ENCODE data around the gene BAIAP2L2. TPM values are rescaled to one million over a fixed set of nuclear protein-coding genes. Genes with fewer than 3 reads are reported as not detected.
"Not testable (repeated sequence)": the region's sequence is repeated elsewhere in the genome, so short reads cannot be mapped to it uniquely, and the experiment has no call there.

The BAIAP2L2 gene
- total and polyA plus RNA-seq, 4 donors: 0.17 to 1.0 (median 0.46) TPM

GRCh38 chr22:38124236-38124974 lies 13.9 kb upstream of the BAIAP2L2 start:
- 94 to 96% methylated on average over 21 of the region's 21 CpGs for WGBS, 2 donors
- Histone ChIP-seq H3K4me3 (no peak overlapping the region), H3K27me3 (ENCODE audit: control insufficient read depth in 3 of 3, insufficient read depth in 3 of 3, low read length in 2 of 3) (no peaks in the 10 kb centered on the region), H3K9me3 (ENCODE audit: control insufficient read depth in 4 of 4, insufficient read depth in 3 of 4, low read length in 3 of 4) (no peaks in the 10 kb centered on the region), H3K27ac (ENCODE audit: low read depth in 1 of 2, low read length in 1 of 2) (no peak overlapping the region), H3K9ac (ENCODE audit: insufficient read depth in 1 of 2, low read length in 2 of 2) (no peak overlapping the region), H3K36me3 (ENCODE audit: control insufficient read depth in 4 of 4, insufficient read depth in 4 of 4, low read length in 4 of 4) (peaks cover 0 to 11% (median 0%) of the 10 kb centered on the region in 4 donors), H3K4me1 (ENCODE audit: control insufficient read depth in 5 of 5, insufficient read depth in 5 of 5, low read length in 5 of 5) (no peaks in the 10 kb centered on the region)
- DNase-seq (no peak), ATAC-seq (ENCODE audit: insufficient read depth, low FRiP score) (no peak)
- no peak for TF ChIP-seq CTCF (IDR thresholded peaks at IDR 0.05; ENCODE audit: control extremely low read depth, extremely low read depth)

DNA sequence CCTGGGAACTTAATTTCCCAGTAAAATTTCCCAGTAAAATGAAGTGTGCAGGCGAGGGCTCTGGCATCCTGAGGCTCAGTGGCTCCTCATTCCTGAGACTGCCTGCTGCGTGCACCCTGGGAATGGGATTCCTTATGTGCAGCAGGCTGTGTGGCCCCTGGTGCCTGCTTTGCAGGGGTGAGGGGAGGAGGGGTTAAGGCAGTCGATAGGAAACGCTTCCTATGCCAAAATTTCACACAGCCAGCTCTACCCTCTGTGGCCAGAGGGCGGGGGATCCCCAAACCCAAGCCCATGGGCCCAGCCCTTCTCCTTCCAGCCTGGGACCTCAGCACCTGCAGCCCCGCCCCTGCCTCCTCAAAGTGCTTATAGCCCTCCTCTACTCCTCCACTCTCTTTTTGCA lies 12.1 kb upstream of the BAIAP2L2 start:
- ATAC-seq (ENCODE audit: insufficient read depth, low FRiP score) (no peak), DNase-seq (no peak)
- WGBS, 2 donors: 88 to 91% methylated on average over 6 of the region's 6 CpGs
- H3K4me3 ChIP-seq: no peak overlapping the region
- H3K27ac ChIP-seq (ENCODE audit: low read depth in 1 of 2, low read length in 1 of 2): no peak overlapping the region
- no peaks in the 10 kb centered on the region for H3K4me1 ChIP-seq (ENCODE audit: control insufficient read depth in 5 of 5, insufficient read depth in 5 of 5, low read length in 5 of 5)
- TF ChIP-seq CTCF (IDR thresholded peaks at IDR 0.05; ENCODE audit: control extremely low read depth, extremely low read depth): no peak
- H3K9ac ChIP-seq (ENCODE audit: insufficient read depth in 1 of 2, low read length in 2 of 2): no peak overlapping the region
- H3K9me3 ChIP-seq (ENCODE audit: control insufficient read depth in 4 of 4, insufficient read depth in 3 of 4, low read length in 3 of 4): no peaks in the 10 kb centered on the region
- H3K27me3 ChIP-seq (ENCODE audit: control insufficient read depth in 3 of 3, insufficient read depth in 3 of 3, low read length in 2 of 3): no peaks in the 10 kb centered on the region
- peaks cover 0 to 3% (median 0%) of the 10 kb centered on the region in 4 donors for H3K36me3 ChIP-seq (ENCODE audit: control insufficient read depth in 4 of 4, insufficient read depth in 4 of 4, low read length in 4 of 4)

DNA sequence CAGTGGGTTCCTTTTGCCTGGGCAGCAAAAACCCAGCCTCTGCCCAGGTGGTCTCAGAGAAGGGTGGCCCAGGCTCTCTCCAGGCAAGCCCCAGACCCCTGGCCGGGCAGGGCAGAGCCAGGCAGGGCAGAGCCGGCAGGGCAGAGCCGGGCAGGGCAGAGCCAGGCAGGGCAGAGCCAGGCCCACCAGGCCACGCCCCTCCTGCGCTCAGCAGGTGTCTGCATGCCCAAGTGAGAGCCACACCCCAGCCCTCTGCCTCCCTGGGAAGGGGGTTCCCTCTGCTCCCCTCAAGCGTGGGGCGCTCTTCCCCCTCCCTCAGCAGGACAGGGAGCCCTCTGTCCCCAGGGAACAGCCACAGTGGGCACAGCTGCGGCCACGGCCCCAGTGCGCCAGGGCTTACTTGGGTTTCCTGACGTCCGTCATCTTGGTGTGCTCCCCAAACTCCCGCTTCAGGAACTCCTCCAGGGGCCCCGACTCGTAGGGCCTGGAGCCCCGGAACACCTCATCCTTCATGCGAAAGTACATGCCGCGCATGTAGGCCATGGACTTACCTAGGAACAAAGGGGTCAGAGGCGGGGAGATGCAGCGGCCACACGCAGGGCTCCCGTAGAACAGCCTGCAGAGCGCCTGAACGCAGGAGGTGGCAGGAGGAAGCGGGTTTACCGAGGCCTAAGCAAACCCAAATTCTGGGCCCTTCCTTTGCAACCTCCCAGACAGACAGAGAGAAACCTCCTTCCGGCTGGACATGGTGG lies 10.1 kb upstream of the BAIAP2L2 start:
- no peak for TF ChIP-seq CTCF (IDR thresholded peaks at IDR 0.05; ENCODE audit: control extremely low read depth, extremely low read depth)
- WGBS, 2 donors: 90 to 91% methylated on average over 27 to 28 of the region's 28 CpGs
- Histone ChIP-seq H3K36me3 (ENCODE audit: control insufficient read depth in 4 of 4, insufficient read depth in 4 of 4, low read length in 4 of 4) (peaks cover 0 to 5% (median 0%) of the 10 kb centered on the region in 4 donors), H3K27me3 (ENCODE audit: control insufficient read depth in 3 of 3, insufficient read depth in 3 of 3, low read length in 2 of 3) (no peaks in the 10 kb centered on the region), H3K4me3 (no peak overlapping the region), H3K4me1 (ENCODE audit: control insufficient read depth in 5 of 5, insufficient read depth in 5 of 5, low read length in 5 of 5) (no peaks in the 10 kb centered on the region), H3K27ac (ENCODE audit: low read depth in 1 of 2, low read length in 1 of 2) (no peak overlapping the region), H3K9ac (ENCODE audit: insufficient read depth in 1 of 2, low read length in 2 of 2) (no peak overlapping the region), H3K9me3 (ENCODE audit: control insufficient read depth in 4 of 4, insufficient read depth in 3 of 4, low read length in 3 of 4) (no peaks in the 10 kb centered on the region)
- no peak for DNase-seq
- ATAC-seq (ENCODE audit: insufficient read depth, low FRiP score): no peak

GRCh38 chr22:38118747-38119146 lies 8.3 kb upstream of the BAIAP2L2 start:
- DNase-seq; H3K27me3 ChIP-seq (ENCODE audit: control insufficient read depth in 3 of 3, insufficient read depth in 3 of 3, low read length in 2 of 3); H3K9me3 ChIP-seq (ENCODE audit: control insufficient read depth in 4 of 4, insufficient read depth in 3 of 4, low read length in 3 of 4); H3K4me1 ChIP-seq (ENCODE audit: control insufficient read depth in 5 of 5, insufficient read depth in 5 of 5, low read length in 5 of 5); H3K4me3 ChIP-seq; ATAC-seq (ENCODE audit: insufficient read depth, low FRiP score); H3K36me3 ChIP-seq (ENCODE audit: control insufficient read depth in 4 of 4, insufficient read depth in 4 of 4, low read length in 4 of 4); H3K9ac ChIP-seq (ENCODE audit: insufficient read depth in 1 of 2, low read length in 2 of 2); H3K27ac ChIP-seq (ENCODE audit: low read depth in 1 of 2, low read length in 1 of 2): not testable (repeated sequence)
- 89 to 95% methylated on average over 2 of the region's 2 CpGs for WGBS, 2 donors

Data from lung (tissue), 12 donors.